Mesodermal cell (in vitro differentiated cells): ENCODE measurements around the gene SOX21. TPM values are rescaled to one million over a fixed set of nuclear protein-coding genes. Genes with fewer than 3 reads are reported as not detected.
"Not testable (repeated sequence)": the region's sequence is repeated elsewhere in the genome, so short reads cannot be mapped to it uniquely, and the experiment has no call there.

ENCODE experiments used
- H3K27ac ChIP-seq: 2 replicates; pipeline ENCODE4 v1.7.0; 2013; ENCODE audit warnings: mild to moderate bottlenecking, low read depth, low read length, moderate library complexity; ENCODE audit not compliant: severe bottlenecking
- H3K36me3 ChIP-seq: 2 replicates; pipeline ENCODE4 v1.7.1; 2013; ENCODE audit warnings: mild to moderate bottlenecking, low read length, moderate library complexity; ENCODE audit not compliant: control insufficient read depth, insufficient read depth
- H3K4me1 ChIP-seq: one replicate; pipeline ENCODE4 v1.7.1; 2013; ENCODE audit warnings: mild to moderate bottlenecking, low read length; ENCODE audit not compliant: insufficient read depth, control insufficient read depth, poor library complexity, severe bottlenecking
- H3K4me3 ChIP-seq: 2 replicates; pipeline ENCODE4 v1.7.0; 2013; ENCODE audit warnings: low read length, control low read depth, mild to moderate bottlenecking; ENCODE audit not compliant: insufficient read depth, poor library complexity, severe bottlenecking; ENCODE audit errors: extremely low read depth
- H3K9me3 ChIP-seq: 2 replicates; pipeline ENCODE4 v1.7.1; 2013; ENCODE audit warnings: mild to moderate bottlenecking, low read length, moderate library complexity; ENCODE audit not compliant: control insufficient read depth
- WGBS, 2 experiments: methylation state at CpG; one replicate each; pipeline ENCODE4 v1.1.5; 2013; ENCODE audit warnings: missing lambda C conversion rate in 2 of 2; ENCODE audit not compliant: insufficient coverage in 2 of 2; 5-methylcytosine and 5-hydroxymethylcytosine counted together
- polyA plus RNA-seq, 2 experiments: library from polyadenylated mRNA; stranded (reverse); fragments of 50-300 nt; gene quantifications; one replicate each; pipeline ENCODE4 v1.2.3, GENCODE V29; 2013

The SOX21 gene
- 1.4 TPM for polyA plus RNA-seq (2013, experiment 1 of 2)
- 0.66 TPM for polyA plus RNA-seq (2013, experiment 2 of 2)

DNA sequence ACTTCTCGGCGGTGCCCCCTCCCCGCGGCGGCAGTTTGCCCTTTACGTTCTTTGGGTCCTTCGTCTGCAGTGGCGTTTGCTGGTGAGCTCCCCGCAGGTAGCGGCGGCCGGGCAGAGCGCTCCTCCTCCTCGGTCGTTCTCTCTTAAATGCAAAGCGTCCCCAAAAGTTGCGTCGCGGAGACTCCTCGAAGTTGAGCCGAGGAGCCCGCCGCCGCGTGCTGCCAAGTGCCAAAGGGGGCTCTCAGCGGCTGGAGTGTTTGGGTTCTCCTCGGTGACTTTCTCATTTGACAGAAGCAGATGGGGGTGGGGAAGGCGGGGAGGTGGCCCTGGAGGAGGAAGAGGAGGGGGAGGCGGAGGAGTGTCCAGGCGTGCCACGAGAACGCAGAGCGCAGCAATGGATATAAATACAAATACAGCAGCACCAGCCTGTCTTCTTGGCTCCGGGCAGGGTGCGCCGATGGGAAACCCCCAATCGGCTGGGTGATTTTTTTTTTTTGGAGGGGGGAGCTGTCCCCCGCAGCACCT is at the start of gene SOX21:
Gene SOX21 (minus strand): TSS at position 259 of the 525 bp plus-strand sequence. CDS start 496 bp downstream, outside the sequence.
- no peaks in the 10 kb centered on the region for H3K36me3 ChIP-seq
- H3K9me3 ChIP-seq, result no peaks in the 10 kb centered on the region
- no peak within 1 kb of the TSS for H3K27ac ChIP-seq
- WGBS, 2 experiments, result 0 to 1% methylated on average over 25 to 28 of the region's 38 CpGs
- H3K4me1 ChIP-seq, result no peaks in the 10 kb centered on the region
- H3K4me3 ChIP-seq, result peak within 1 kb of the TSS; percentile 29

DNA sequence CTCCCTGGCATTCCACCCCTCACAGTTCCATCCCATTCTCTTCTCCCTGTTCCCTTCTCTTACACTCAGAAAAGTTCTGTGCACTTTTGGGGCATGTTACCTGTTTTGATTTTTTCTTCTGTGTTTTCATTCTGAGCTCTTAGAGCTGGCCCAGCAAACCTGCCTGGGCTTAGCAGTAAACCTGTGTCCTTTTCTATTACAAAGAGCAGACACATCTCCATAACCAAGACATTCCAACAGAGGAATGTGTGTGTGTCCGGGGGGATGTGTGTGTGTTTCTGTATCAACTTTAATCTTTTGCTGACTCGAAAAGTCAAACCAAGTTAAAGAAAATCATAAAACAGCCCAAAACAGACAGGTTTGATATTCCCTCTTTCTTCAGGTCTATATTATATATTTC is 49.1 kb upstream of the SOX21 start:
- Histone ChIP-seq H3K27ac (no peak overlapping the region), H3K4me1 (peaks cover 9% of the 10 kb centered on the region), H3K9me3 (no peaks in the 10 kb centered on the region), H3K4me3 (no peak overlapping the region), H3K36me3 (no peaks in the 10 kb centered on the region)
- WGBS, 2 experiments, result no CpG with 5 or more reads among the region's 2 CpGs

DNA sequence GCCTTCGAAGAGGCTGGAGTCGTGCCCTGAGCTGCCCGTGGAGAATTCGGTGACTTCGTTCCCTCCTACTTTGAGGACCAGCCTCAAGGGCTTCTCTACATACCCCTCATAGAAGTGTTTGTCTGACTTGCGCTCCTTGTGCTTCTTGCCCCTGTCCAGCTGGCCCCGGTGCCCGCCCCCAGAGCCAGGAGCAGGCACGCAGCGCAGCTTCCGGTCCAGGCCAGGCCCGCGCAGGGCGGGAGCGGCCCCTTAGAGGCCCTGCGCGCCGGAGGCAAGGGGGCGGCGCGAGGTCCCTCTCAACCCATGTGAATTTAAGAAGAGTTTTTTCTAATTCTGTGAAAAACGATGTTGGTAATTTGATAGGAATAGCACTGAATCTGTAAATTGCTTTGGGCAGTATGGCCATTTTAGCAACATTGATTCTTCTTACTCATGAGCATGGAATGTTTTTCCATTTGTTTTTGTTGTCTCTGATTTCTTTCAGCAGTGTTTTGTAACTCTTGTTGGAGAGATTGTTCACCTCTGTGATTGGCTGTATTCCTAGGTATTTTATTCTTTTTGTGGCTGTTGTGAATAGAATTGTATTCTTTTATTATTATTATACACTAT is 46.9 kb upstream of the SOX21 start:
- Histone ChIP-seq H3K27ac (no peak overlapping the region), H3K4me3 (no peak overlapping the region), H3K4me1 (peaks cover 9% of the 10 kb centered on the region), H3K36me3 (no peaks in the 10 kb centered on the region), H3K9me3 (no peaks in the 10 kb centered on the region)
- 97 to 98% methylated on average over 11 to 17 of the region's 22 CpGs for WGBS, 2 experiments

DNA sequence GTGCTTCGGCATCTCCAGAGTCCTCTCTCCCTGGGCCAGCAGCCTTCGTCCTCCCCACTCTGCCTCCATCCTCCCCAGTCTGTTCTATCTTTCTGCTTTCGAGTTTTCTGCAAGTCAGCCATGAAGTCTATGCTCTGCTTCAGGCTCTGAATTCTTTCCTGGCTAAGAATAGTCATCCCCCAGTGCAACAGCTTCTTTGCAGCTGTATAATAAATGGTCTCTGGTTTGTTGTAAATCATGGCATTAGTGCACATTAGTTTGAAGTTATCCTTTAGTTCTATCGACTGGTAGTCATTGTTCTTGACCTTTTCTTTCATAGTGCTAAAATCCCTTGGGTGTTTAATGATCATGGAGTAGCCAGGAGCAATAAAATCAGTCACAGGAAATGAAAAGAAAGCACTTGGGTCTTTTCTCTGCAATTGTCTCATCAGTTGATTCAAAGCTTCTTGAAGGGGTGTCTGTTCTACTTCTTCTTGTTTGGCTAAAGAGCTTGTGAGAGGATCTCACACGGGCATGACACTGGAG is 46.2 kb upstream of the SOX21 start:
- Histone ChIP-seq H3K4me3 (no peak overlapping the region), H3K27ac (no peak overlapping the region), H3K4me1 (peaks cover 9% of the 10 kb centered on the region), H3K9me3 (no peaks in the 10 kb centered on the region), H3K36me3 (no peaks in the 10 kb centered on the region)
- 70 to 76% methylated on average over 4 of the region's 5 CpGs for WGBS, 2 experiments

DNA sequence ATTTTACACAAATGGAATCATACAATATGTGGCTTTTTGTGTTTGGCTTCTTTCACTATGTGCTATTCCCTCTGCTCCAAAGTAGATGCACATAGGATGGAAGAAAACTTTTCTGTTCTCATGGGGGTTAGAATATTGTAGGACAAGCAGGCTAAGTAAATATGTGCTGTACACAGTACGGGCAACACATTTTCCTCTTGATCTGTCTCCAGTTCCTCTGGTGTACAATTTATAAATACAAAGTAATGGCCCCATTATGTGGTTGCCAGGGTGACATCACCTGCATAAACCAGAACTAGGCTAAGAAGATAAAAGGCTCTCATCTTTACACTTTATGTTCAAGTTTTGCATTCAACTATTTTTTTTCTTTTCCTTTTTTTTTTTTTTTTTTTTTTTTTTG is 41.0 kb upstream of the SOX21 start:
- Histone ChIP-seq H3K4me3 (no peak overlapping the region), H3K4me1 (no peaks in the 10 kb centered on the region), H3K27ac (no peak overlapping the region), H3K9me3 (no peaks in the 10 kb centered on the region), H3K36me3 (no peaks in the 10 kb centered on the region)
- no CpG with 5 or more reads among the region's 1 CpG for WGBS, 2 experiments

DNA sequence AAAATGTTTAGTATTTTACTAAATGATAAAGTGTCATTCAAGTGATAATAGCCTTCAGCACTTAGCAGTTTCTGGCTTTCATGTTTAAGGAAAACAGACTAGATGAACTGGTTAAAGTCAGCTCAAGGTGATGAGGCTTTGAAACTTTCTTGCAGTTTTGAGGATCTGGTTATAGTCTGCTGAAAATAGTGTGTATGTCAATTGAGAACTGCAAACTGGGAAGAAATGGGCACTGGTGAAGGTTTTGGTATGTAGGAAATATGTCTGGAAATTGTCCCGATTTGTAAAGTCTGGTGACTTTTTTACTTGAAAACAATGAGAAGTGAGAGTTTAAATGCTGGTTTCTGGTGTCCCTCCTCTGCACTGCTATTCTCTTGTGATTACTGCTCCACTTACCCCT is 36.8 kb upstream of the SOX21 start:
- Histone ChIP-seq H3K4me1 (no peaks in the 10 kb centered on the region), H3K9me3 (no peaks in the 10 kb centered on the region)
- 88% methylated on average over 1 of the region's 1 CpG; no CpG with 5 or more reads in 1 of the 2 experiments for WGBS, 2 experiments

DNA sequence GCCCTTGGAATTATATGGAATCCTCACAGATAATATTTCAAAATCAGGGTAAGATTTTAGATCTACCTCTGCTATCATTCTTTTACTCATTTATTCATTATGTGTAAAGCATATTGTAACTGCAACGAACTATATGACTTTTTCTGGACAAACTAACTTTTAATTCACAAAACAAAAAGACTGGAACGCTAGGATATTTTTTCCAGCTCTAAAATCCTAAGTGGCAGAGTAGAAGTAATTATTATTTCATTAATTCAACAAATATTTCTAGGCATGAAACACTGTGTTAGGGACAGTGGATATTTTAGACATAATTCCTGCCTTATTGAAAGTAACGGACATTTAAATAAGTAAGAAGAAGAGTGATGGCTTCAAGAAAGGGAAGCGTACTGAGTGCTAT is 26.9 kb upstream of the SOX21 start:
- WGBS, 2 experiments, result 100% methylated on average over 1 of the region's 4 CpGs

More for the DNA sequence above, 36.8 kb upstream of the SOX21 start:
- Histone ChIP-seq H3K27ac (no peak overlapping the region), H3K36me3 (no peaks in the 10 kb centered on the region), H3K4me3 (no peak overlapping the region)

DNA sequence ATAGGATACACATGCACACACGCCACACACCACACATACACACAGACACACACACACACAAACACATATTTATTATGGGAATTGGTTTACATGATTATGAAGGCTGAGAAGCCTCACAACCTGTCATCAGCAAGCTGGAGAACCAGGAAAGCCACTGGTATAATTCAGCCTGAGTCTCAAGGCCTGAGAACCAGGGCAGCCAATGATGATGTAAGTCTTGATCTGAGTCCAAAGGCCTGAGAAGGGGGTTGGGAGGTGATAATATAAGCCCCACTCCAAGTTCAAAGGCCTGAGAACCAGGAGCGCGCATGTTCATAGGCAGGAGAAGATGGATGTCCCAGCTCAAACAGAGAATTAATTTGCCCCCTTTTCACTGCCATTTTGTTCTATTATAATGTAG is 18.7 kb upstream of the SOX21 start:
- no peaks in the 10 kb centered on the region for H3K4me1 ChIP-seq
- no peaks in the 10 kb centered on the region for H3K36me3 ChIP-seq
- whole genome bisulfite sequencing, 2 experiments, result no CpG with 5 or more reads among the region's 3 CpGs
- peaks cover 5% of the 10 kb centered on the region for H3K9me3 ChIP-seq
- no peak overlapping the region for H3K4me3 ChIP-seq
- H3K27ac ChIP-seq, result no peak overlapping the region

More for the DNA sequence above, 26.9 kb upstream of the SOX21 start:
- Histone ChIP-seq H3K4me3 (no peak overlapping the region), H3K4me1 (no peaks in the 10 kb centered on the region), H3K36me3 (no peaks in the 10 kb centered on the region), H3K27ac (no peak overlapping the region), H3K9me3 (no peaks in the 10 kb centered on the region)

DNA sequence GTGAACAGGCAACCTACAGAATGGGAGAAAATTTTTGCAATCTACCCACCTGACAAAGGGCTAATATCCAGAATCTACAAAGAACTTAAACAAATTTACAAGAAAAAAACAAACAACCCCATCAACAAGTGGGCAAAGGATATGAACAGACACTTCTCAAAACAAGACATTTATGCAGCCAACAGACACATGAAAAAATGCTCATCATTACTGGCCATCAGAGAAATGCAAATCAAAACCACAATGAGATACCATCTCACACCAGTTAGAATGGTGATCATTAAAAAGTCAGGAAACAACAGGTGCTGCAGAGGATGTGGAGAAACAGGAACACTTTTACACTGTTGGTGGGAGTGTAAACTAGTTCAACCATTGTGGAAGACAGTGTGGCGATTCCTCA is 17.6 kb upstream of the SOX21 start:
- not testable (repeated sequence) for H3K27ac ChIP-seq, H3K4me3 ChIP-seq, H3K36me3 ChIP-seq, H3K9me3 ChIP-seq, H3K4me1 ChIP-seq
- WGBS, 2 experiments, result no CpG with 5 or more reads among the region's 1 CpG

DNA sequence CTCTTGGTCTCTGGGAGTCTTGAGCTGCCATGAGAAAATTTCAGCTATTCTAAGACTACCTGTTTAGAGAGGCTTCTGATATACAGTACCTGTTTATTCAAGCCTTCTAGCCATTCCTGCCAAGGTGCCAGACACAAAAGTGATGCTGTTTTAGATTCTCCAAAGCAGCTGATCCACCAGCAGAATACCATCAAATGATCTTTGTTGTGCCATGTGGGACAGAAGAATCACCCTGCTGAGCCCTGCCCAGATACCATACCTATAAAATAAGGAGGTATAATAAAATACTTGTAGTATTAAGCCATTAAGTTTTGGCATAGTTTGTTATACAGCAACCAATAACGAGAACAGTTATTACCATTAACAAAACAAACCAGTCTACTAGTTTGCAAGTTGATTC is 14.1 kb upstream of the SOX21 start:
- H3K4me3 ChIP-seq, result no peak overlapping the region

More for the DNA sequence above, 14.1 kb upstream of the SOX21 start:
- H3K36me3 ChIP-seq, result no peaks in the 10 kb centered on the region
- no CpG with 5 or more reads among the region's 1 CpG for WGBS, 2 experiments
- H3K4me1 ChIP-seq, result no peaks in the 10 kb centered on the region
- no peak overlapping the region for H3K27ac ChIP-seq
- peaks cover 5% of the 10 kb centered on the region for H3K9me3 ChIP-seq
